Transverse colon (tissue), 4 donors: Measurements from ENCODE around the gene JAK2. TPM values are rescaled to one million over a fixed set of nuclear protein-coding genes. Genes with fewer than 3 reads are reported as not detected.

Source experiments
- DNase-seq: peaks from one replicate; pipeline ENCODE4 v3.0.0-alpha.2; 2019
- H3K27ac ChIP-seq, 4 donors: fragments of 200-600 bp; sonication (generic); 2 replicates each; pipeline ENCODE4 v1.5.1; 2016 to 2018; ENCODE audit warnings: inconsistent platforms in 4 of 4
- H3K27me3 ChIP-seq: fragments of 200-600 bp; sonication (generic); 2 replicates; pipeline ENCODE4 v1.5.1; 2017; ENCODE audit warnings: inconsistent platforms
- H3K36me3 ChIP-seq, 4 donors: fragments of 200-600 bp; sonication (generic); 2 replicates each; pipeline ENCODE4 v1.5.1; 2017 to 2019; ENCODE audit warnings: inconsistent platforms in 4 of 4
- H3K4me1 ChIP-seq, 4 donors: fragments of 200-600 bp; sonication (generic); 2 replicates each; pipeline ENCODE4 v1.5.1; 2017 to 2020; ENCODE audit warnings: inconsistent platforms in 4 of 4
- H3K4me3 ChIP-seq, 4 donors: fragments of 200-600 bp; sonication (generic); 1 replicate in 1 of 4; 2 replicates in 3 of 4; pipeline versions ENCODE4 v1.5.1 to v1.6.1; 2017 to 2019; ENCODE audit warnings: inconsistent platforms in 4 of 4
- H3K9me3 ChIP-seq, 2 donors: fragments of 200-600 bp; sonication (generic); 2 replicates each; pipeline ENCODE4 v1.5.1; 2017 to 2019; ENCODE audit warnings: inconsistent platforms in 2 of 2
- CTCF ChIP-seq, 5 experiments: fragments of 200-600 bp in 3 of 5; fragments of 450-650 bp in 2 of 5; sonication (generic) in 3 of 5; IDR thresholded peaks; 1 replicate in 2 of 5; 2 replicates in 3 of 5; pipeline ENCODE4 v1.5.1; 2016 to 2017; ENCODE audit warnings: antibody characterized with exemption in 5 of 5, inconsistent platforms in 3 of 5, mild to moderate bottlenecking in 2 of 5, moderate library complexity in 1 of 5
- EP300 ChIP-seq: sonication (generic); formaldehyde crosslinking; IDR thresholded peaks from one replicate; pipeline ENCODE4 v1.6.1; 2017; ENCODE audit warnings: antibody characterized with exemption, low read depth
- POLR2A ChIP-seq: fragments of 450-650 bp; IDR thresholded peaks from one replicate; pipeline ENCODE4 v1.6.1; 2016; ENCODE audit warnings: antibody characterized with exemption, mild to moderate bottlenecking, moderate library complexity
- POLR2AphosphoS5 ChIP-seq, 3 donors: sonication (generic); formaldehyde crosslinking; IDR thresholded peaks; one replicate each; pipeline ENCODE4 v1.6.1; 2016; ENCODE audit warnings: antibody characterized with exemption in 3 of 3
- WGBS, 2 donors: methylation state at CpG; one replicate each; pipeline ENCODE4 v1.1.5; 2018; ENCODE audit warnings: low coverage in 1 of 2; 5-methylcytosine and 5-hydroxymethylcytosine counted together
- in situ Hi-C, 4 donors: fragments of 200-750 bp; cut with MboI; loops; one replicate each; pipeline versions ENCODE4 v1.15.0 to v1.15.1; 2017; ENCODE audit warnings: low sequenced_read_pairs in 3 of 4, low pct_ligation_motif_present in 1 of 4, low pct_unique_long_range_greater_than_20kb in 1 of 4
- intact Hi-C: fragments of 100-400 bp; cut with DNase I; formaldehyde crosslinking; loops from one replicate; pipeline ENCODE4 v1.15.1; 2023; ENCODE audit warnings: low total_unique reads
- total RNA-seq, 4 donors: library from RNA; depleted of rRNA; stranded (reverse); fragments of >200 nt; gene quantifications; one replicate each; pipeline ENCODE4 v1.1.0, GENCODE V29; 2016

Gene JAK2
- total RNA-seq, 4 donors from 2014 or later: 8.0 to 27.6 (median 17.4) TPM

GRCh38 chr9:4973246-4973645 lies 11.8 kb upstream of the JAK2 start:
- WGBS, 2 donors: 70% methylated on average over 1 of the region's 1 CpG
- intact Hi-C loops (no loop called here), in situ Hi-C loops (no loop called here)
- no peaks in the 10 kb centered on the region for H3K4me1 ChIP-seq
- DNase-seq: no peak
- H3K9me3 ChIP-seq: no peaks in the 10 kb centered on the region
- H3K27me3 ChIP-seq: no peaks in the 10 kb centered on the region
- no peak overlapping the region for H3K4me3 ChIP-seq
- H3K27ac ChIP-seq: no peak overlapping the region
- H3K36me3 ChIP-seq: no peaks in the 10 kb centered on the region
- TF ChIP-seq POLR2AphosphoS5 (IDR thresholded peaks at IDR 0.05) (no peak), EP300 (no peak), CTCF (IDR thresholded peaks at IDR 0.05) (no peak), POLR2A (no peak)

GRCh38 chr9:4973902-4974301 lies 11.2 kb upstream of the JAK2 start:
- 13 to 47% methylated on average over 1 of the region's 1 CpG for WGBS, 2 donors
- Histone ChIP-seq H3K9me3 (no peaks in the 10 kb centered on the region), H3K4me3 (no peak overlapping the region), H3K36me3 (no peaks in the 10 kb centered on the region), H3K27ac (no peak overlapping the region), H3K4me1 (no peaks in the 10 kb centered on the region), H3K27me3 (no peaks in the 10 kb centered on the region)
- in situ Hi-C loops: no loop called here
- no peak for TF ChIP-seq POLR2A
- TF ChIP-seq CTCF (IDR thresholded peaks at IDR 0.05): no peak
- no peak for TF ChIP-seq POLR2AphosphoS5 (IDR thresholded peaks at IDR 0.05)
- TF ChIP-seq EP300: no peak
- no peak for DNase-seq
- intact Hi-C loops: no loop called here

GRCh38 chr9:4979239-4979638 lies 5.8 kb upstream of the JAK2 start:
- H3K4me1 ChIP-seq: peaks cover 5 to 16% (median 8%) of the 10 kb centered on the region in 4 donors
- in situ Hi-C loops (loop anchor here in 2 of 4 donors (25.0 kb wide), 4 partner anchors 217 to 633 kb away; partner anchors contain the start of genes PLGRKT (in 1 of the 2), PLPP6 (in 1 of the 2) and SPATA6L (in 1 of the 2)), intact Hi-C loops (no loop called here)
- no peaks in the 10 kb centered on the region for H3K36me3 ChIP-seq
- TF ChIP-seq CTCF (IDR thresholded peaks at IDR 0.05) (no peak), POLR2AphosphoS5 (IDR thresholded peaks at IDR 0.05) (peak in 2 of 3 donors; percentile 39 to 48)
- no peak overlapping the region for H3K4me3 ChIP-seq
- 43 to 90% methylated on average over 1 to 2 of the region's 2 CpGs for WGBS, 2 donors
- no peaks in the 10 kb centered on the region for H3K9me3 ChIP-seq
- H3K27ac ChIP-seq: peak overlapping the region in 1 of 4 donors; percentile 19
- no peaks in the 10 kb centered on the region for H3K27me3 ChIP-seq
- DNase-seq: no peak

DNA sequence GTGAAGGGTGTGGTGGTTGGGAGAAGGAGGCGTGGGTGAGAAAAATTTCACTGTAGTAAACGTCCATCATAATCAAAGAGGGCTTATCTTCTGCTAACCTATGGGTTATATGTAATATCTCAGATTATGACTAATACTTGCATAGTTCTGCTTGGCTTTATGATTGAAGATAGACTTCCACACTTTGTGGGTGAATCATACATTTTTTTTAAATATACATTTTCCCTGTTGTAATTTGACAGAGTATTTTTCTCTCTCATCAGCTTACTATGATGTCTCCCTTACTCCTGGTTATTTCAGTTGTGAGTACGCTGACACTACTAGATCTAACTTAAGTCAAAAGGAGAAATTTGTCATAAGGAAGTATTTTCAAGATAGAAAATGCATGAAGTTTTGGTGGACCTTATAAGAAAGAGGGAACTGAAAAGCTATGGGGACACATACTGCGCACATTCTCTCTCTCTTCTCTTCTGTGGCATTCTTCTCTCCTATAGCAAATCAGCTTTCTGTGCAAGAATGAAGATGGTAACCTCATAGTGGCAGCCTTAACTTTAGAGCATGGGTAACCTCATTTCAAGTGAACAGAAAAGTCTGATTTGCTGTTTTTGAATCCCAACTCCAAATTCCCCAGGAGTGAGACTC lies 4.9 kb upstream of the JAK2 start:
- peaks cover 5 to 16% (median 9%) of the 10 kb centered on the region in 4 donors for H3K4me1 ChIP-seq
- in situ Hi-C loops (loop anchor here (10.0 to 25.0 kb wide), 6 partner anchors 215 to 632 kb away; partner anchors contain the start of genes PLGRKT (in 1 of the 4), PLPP6 (in 1 of the 4) and SPATA6L (in 1 of the 4)), intact Hi-C loops (loop anchor here (5.0 kb wide), 1 partner anchor 888 kb away; no protein-coding TSS in a partner anchor)
- no peak overlapping the region for H3K4me3 ChIP-seq
- WGBS, 2 donors: 66% methylated on average over 4 of the region's 4 CpGs
- H3K36me3 ChIP-seq: no peaks in the 10 kb centered on the region
- H3K27ac ChIP-seq: no peak overlapping the region
- TF ChIP-seq CTCF (IDR thresholded peaks at IDR 0.05): no peak
- TF ChIP-seq EP300: no peak
- TF ChIP-seq POLR2AphosphoS5 (IDR thresholded peaks at IDR 0.05): no peak
- no peak for TF ChIP-seq POLR2A
- no peaks in the 10 kb centered on the region for H3K27me3 ChIP-seq
- no peak for DNase-seq
- no peaks in the 10 kb centered on the region for H3K9me3 ChIP-seq
